ENCODE data around the gene CPN2. TPM values are rescaled to one million over a fixed set of nuclear protein-coding genes. Genes with fewer than 3 reads are reported as not detected.
A peak's percentile ranks its signal among the peaks of the same experiment; 100 is the strongest.

Gene CPN2
- total RNA-seq, 1 experiment from 2014 or later = 0.09 TPM

DNA sequence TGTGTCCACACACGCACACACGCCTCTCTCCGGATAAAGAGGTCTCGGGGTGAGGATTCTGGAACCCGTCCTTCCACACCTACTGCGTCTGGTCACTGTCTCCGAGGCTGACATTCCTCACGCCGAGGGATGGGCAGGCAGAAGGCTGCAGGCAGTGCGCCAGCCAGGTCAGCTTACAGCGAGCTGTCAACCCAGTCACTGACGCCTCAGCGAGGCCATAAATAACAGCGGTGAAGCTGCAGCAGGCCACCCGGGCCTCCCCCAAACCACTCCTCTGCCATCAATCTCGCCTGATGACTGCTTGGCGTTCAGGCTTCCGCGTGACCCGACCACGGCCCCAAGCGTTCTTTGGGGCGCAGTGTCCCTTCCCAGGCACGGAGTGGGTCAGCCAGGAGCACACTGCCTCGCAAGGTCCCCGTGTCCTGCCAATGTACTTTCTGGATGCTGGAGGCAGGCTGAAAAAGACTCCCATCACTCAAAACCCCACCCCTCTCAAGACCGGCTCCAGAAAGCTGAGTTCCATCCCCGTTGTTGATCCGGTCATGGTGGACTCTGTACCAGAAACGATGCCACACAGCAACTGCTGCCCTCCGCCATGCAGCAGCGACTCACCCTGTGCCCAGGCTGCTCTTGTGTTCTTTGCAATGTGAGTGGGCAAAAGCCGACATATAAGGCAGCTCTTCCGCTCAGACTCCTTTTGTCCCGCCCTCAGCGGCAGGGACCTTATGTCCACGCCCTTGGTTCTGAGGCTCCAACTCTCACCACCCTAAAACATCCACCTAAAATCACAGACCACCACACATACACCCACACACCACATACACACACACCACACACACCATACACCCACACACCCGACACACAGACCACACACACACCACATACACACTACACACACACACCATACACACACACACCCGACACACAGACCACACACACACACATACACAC is 27.1 kb downstream of the CPN2 start:
- Mint-ChIP-seq H3K36me3 (peaks cover 19% of the 10 kb centered on the region), H3K27ac (no peak overlapping the region), H3K4me3 (no peak overlapping the region), H3K4me1 (peaks cover 6% of the 10 kb centered on the region; the same call in 1 of the 2 replicates), H3K9me3 (peaks cover 23% of the 10 kb centered on the region), H3K27me3 (ENCODE audit: low read depth) (peaks cover 9% of the 10 kb centered on the region; the same call in 1 of the 2 replicates)
- TF ChIP-seq, protein P1, sequence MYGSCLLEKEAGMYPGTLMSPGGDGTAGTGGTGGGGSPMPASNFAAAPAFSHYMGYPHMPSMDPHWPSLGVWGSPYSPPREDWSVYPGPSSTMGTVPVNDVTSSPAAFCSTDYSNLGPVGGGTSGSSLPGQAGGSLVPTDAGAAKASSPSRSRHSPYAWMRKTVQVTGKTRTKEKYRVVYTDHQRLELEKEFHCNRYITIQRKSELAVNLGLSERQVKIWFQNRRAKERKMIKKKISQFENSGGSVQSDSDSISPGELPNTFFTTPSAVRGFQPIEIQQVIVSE (CRISPR knock-in tag; IDR thresholded peaks at IDR 0.05; ENCODE audit: borderline replicate concordance) = 0 out of 2 replicates have a peak, but pooled peaks have one; percentile 33
- no peak for TF ChIP-seq GABPB1 (CRISPR knock-in tag; IDR thresholded peaks at IDR 0.05)
- DNase-seq (ENCODE audit: low spot score) (no peak), ATAC-seq (no peak)
- POLR2A ChIA-PET = interaction anchor here (0.7 kb wide), 1 partner anchor 511 kb away, joined by 3 read pairs; no protein-coding TSS in a partner anchor
- CTCF ChIA-PET = interaction anchor here (0.9 to 2.3 kb wide), 2 partner anchors 9 to 543 kb away, joined by 3 to 5 read pairs; no protein-coding TSS in a partner anchor

GRCh38 chr3:194322678-194323211 is 28.4 kb downstream of the CPN2 start:
- ChIA-PET POLR2A (no interaction called here), CTCF (interaction anchor here (2.3 kb wide), 1 partner anchor 11 kb away, joined by 5 read pairs; no protein-coding TSS in a partner anchor)
- Mint-ChIP-seq H3K36me3 (peaks cover 31% of the 10 kb centered on the region), H3K27ac (no peak overlapping the region), H3K27me3 (ENCODE audit: low read depth) (peaks cover 19% of the 10 kb centered on the region), H3K9me3 (peaks cover 35% of the 10 kb centered on the region), H3K4me1 (no peaks in the 10 kb centered on the region; the same call in 1 of the 2 replicates), H3K4me3 (no peak overlapping the region)
- no peak for TF ChIP-seq SMAD3 (CRISPR knock-in tag; IDR thresholded peaks at IDR 0.05; ENCODE audit: borderline replicate concordance)
- TF ChIP-seq ZBTB21 (CRISPR knock-in tag; IDR thresholded peaks at IDR 0.05; ENCODE audit: borderline replicate concordance) = no peak
- no peak for TF ChIP-seq SOX15 (CRISPR knock-in tag; IDR thresholded peaks at IDR 0.05)
- TF ChIP-seq CREB1 (CRISPR knock-in tag; IDR thresholded peaks at IDR 0.05) = no peak
- TF ChIP-seq ZNF281 (CRISPR knock-in tag; IDR thresholded peaks at IDR 0.05) = no peak
- no peak for TF ChIP-seq ZNF138 (CRISPR knock-in tag; conservative IDR thresholded peaks at IDR 0.05)
- no peak for ATAC-seq
- no peak for DNase-seq (ENCODE audit: low spot score)

GRCh38 chr3:194321693-194322640 is 29.2 kb downstream of the CPN2 start:
- ChIA-PET POLR2A (no interaction called here), CTCF (interaction anchor here (2.3 kb wide), 1 partner anchor 11 kb away, joined by 5 read pairs; no protein-coding TSS in a partner anchor)
- DNase-seq (ENCODE audit: low spot score) (no peak), ATAC-seq (no peak)
- Mint-ChIP-seq H3K9me3 (peaks cover 41% of the 10 kb centered on the region), H3K36me3 (peaks cover 35% of the 10 kb centered on the region), H3K27me3 (ENCODE audit: low read depth) (peaks cover 27% of the 10 kb centered on the region), H3K4me3 (no peak overlapping the region), H3K27ac (no peak overlapping the region), H3K4me1 (no peaks in the 10 kb centered on the region; the same call in 1 of the 2 replicates)
- TF ChIP-seq, protein P2, sequence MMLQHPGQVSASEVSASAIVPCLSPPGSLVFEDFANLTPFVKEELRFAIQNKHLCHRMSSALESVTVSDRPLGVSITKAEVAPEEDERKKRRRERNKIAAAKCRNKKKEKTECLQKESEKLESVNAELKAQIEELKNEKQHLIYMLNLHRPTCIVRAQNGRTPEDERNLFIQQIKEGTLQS (CRISPR knock-in tag; conservative IDR thresholded peaks at IDR 0.05) = no peak
- TF ChIP-seq KAT7 (CRISPR knock-in tag; IDR thresholded peaks at IDR 0.05; ENCODE audit: borderline replicate concordance) (no peak), ZBTB43 (CRISPR knock-in tag; IDR thresholded peaks at IDR 0.05) (no peak), SMAD3 (CRISPR knock-in tag; IDR thresholded peaks at IDR 0.05; ENCODE audit: borderline replicate concordance) (no peak), IRF1 (CRISPR knock-in tag; IDR thresholded peaks at IDR 0.05) (no peak), EMX1 (CRISPR knock-in tag; IDR thresholded peaks at IDR 0.05) (no peak), GTF2I (CRISPR knock-in tag; conservative IDR thresholded peaks at IDR 0.05) (no peak), SMAD4 (CRISPR knock-in tag; IDR thresholded peaks at IDR 0.05) (no peak), ZNF281 (CRISPR knock-in tag; IDR thresholded peaks at IDR 0.05) (no peak), RELA (CRISPR knock-in tag; IDR thresholded peaks at IDR 0.05; ENCODE audit: borderline replicate concordance) (no peak)
- TF ChIP-seq, protein P1 (CRISPR knock-in tag; IDR thresholded peaks at IDR 0.05; ENCODE audit: borderline replicate concordance) = no peak

Measured in WTC11 (cell line).